GM18508 (cell line): ENCODE data around the gene FAM89A.
A peak's percentile ranks its signal among the peaks of the same experiment; 100 is the strongest.
"Not testable (repeated sequence)": the region's sequence is repeated elsewhere in the genome, so short reads cannot be mapped to it uniquely, and the experiment has no call there.

Experiments
- ATAC-seq: cut with Tn5 transposase; IDR thresholded peaks from one replicate; pipeline ENCODE4 v1.9.1; 2021; ENCODE audit warnings: moderate number of reproducible peaks; ENCODE audit not compliant: insufficient read depth, unreplicated experiment

Gene FAM89A

GRCh38 chr1:231007535-231007934 lies 32.5 kb downstream of the FAM89A start:
- ATAC-seq, result not testable (repeated sequence)

- ATAC-seq, result no peak
Observed at GRCh38 chr1:231001892-231002291, 38.2 kb downstream of the FAM89A start.

GRCh38 chr1:231000639-231001038 lies 39.4 kb downstream of the FAM89A start:
- ATAC-seq, result no peak

- ATAC-seq, result no peak
Observed at GRCh38 chr1:231000201-231000600, 39.9 kb downstream of the FAM89A start.

GRCh38 chr1:230994860-230995259 lies 45.2 kb downstream of the FAM89A start:
- no peak for ATAC-seq

GRCh38 chr1:230992100-230992774 lies 47.8 kb downstream of the FAM89A start:
- no peak for ATAC-seq

GRCh38 chr1:230987448-230987847 lies 52.6 kb downstream of the FAM89A start:
- ATAC-seq, result no peak

- ATAC-seq, result no peak
Observed at GRCh38 chr1:230986976-230987375, 53.1 kb downstream of the FAM89A start.

- ATAC-seq, result no peak
Observed at GRCh38 chr1:230985711-230986110, 54.3 kb downstream of the FAM89A start.

- ATAC-seq, result not testable (repeated sequence)
Observed at GRCh38 chr1:230984622-230985515, 55.2 kb downstream of the FAM89A start.

GRCh38 chr1:230983811-230984210 lies 56.2 kb downstream of the FAM89A start:
- no peak for ATAC-seq

- no peak for ATAC-seq
Observed at GRCh38 chr1:230982696-230983095, 57.4 kb downstream of the FAM89A start.

GRCh38 chr1:230979952-230980351 lies 60.1 kb downstream of the FAM89A start:
- no peak for ATAC-seq

GRCh38 chr1:230979389-230979716 lies 60.7 kb downstream of the FAM89A start:
- ATAC-seq, result no peak

- peak; percentile 75 for ATAC-seq
Observed at GRCh38 chr1:230978491-230979388, 61.3 kb downstream of the FAM89A start, which contains the start of the genes ARV1 and TTC13. ARV1 (plus strand) TSS chr1:230979094; CDS start chr1:230979106, 12 bp downstream. TTC13 (minus strand) TSS chr1:230978861; CDS start chr1:230978830, 31 bp downstream.

GRCh38 chr1:230977761-230978490 lies 62.1 kb downstream of the FAM89A start:
- no peak for ATAC-seq

GRCh38 chr1:230976825-230977747 lies 63.0 kb downstream of the FAM89A start:
- ATAC-seq, result no peak

- no peak for ATAC-seq
Observed at GRCh38 chr1:230976360-230976759, 63.7 kb downstream of the FAM89A start.

- no peak for ATAC-seq
Observed at GRCh38 chr1:230975636-230976035, 64.4 kb downstream of the FAM89A start.
